Adrenal gland (tissue), 5 donors: ENCODE results near the gene MIP.
"Not testable (repeated sequence)": the region's sequence is repeated elsewhere in the genome, so short reads cannot be mapped to it uniquely, and the experiment has no call there.

Source experiments
- POLR2A ChIP-seq, 2 donors: fragments of 450-650 bp; IDR thresholded peaks; one replicate each; pipeline ENCODE4 v1.6.1; 2017; ENCODE audit warnings: antibody characterized with exemption in 2 of 2, mild to moderate bottlenecking in 2 of 2, moderate library complexity in 1 of 2
- TF ChIP-seq, protein P1 (sequence below), 6 experiments: fragments of 450-650 bp in 4 of 6; fragments of 200-600 bp in 2 of 6; sonication (generic) in 1 of 6; IDR thresholded peaks; 1 replicate in 5 of 6; 2 replicates in 1 of 6; pipeline versions ENCODE4 v1.5.1 to v1.8.0; 2016 to 2021; ENCODE audit warnings: antibody characterized with exemption in 6 of 6, mild to moderate bottlenecking in 2 of 6, moderate library complexity in 1 of 6
- donor health status: DM: no; HTN: no; CAD: no.

GRCh38 chr12:56401125-56401524, 53.3 kb downstream of the MIP start:
- TF ChIP-seq, protein P1, sequence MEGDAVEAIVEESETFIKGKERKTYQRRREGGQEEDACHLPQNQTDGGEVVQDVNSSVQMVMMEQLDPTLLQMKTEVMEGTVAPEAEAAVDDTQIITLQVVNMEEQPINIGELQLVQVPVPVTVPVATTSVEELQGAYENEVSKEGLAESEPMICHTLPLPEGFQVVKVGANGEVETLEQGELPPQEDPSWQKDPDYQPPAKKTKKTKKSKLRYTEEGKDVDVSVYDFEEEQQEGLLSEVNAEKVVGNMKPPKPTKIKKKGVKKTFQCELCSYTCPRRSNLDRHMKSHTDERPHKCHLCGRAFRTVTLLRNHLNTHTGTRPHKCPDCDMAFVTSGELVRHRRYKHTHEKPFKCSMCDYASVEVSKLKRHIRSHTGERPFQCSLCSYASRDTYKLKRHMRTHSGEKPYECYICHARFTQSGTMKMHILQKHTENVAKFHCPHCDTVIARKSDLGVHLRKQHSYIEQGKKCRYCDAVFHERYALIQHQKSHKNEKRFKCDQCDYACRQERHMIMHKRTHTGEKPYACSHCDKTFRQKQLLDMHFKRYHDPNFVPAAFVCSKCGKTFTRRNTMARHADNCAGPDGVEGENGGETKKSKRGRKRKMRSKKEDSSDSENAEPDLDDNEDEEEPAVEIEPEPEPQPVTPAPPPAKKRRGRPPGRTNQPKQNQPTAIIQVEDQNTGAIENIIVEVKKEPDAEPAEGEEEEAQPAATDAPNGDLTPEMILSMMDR (IDR thresholded peaks at IDR 0.05): not testable (repeated sequence)
- TF ChIP-seq POLR2A (IDR thresholded peaks at IDR 0.05): not testable (repeated sequence)
